Measurements from ENCODE around the gene ZNF644.

ZNF644 gene

GRCh38 chr1:90963651-90964050, 58.2 kb downstream of the ZNF644 start:
- no peak overlapping the region for H3K4me3 ChIP-seq (ENCODE audit: low read depth in 1 of 5, low read length in 5 of 5)
- H3K4me1 ChIP-seq (ENCODE audit: control insufficient read depth in 5 of 5, insufficient read depth in 5 of 5, low read length in 5 of 5): peaks cover 0 to under 1% (median 0%) of the 10 kb centered on the region in 5 donors
- H3K9ac ChIP-seq (ENCODE audit: low read length in 5 of 5): no peak overlapping the region
- H3K27me3 ChIP-seq (ENCODE audit: control insufficient read depth in 5 of 5, insufficient read depth in 4 of 5, low read length in 5 of 5): no peaks in the 10 kb centered on the region
- H3K27ac ChIP-seq (ENCODE audit: low read depth, low read length): no peak overlapping the region
- H3K36me3 ChIP-seq (ENCODE audit: control insufficient read depth in 5 of 5, insufficient read depth in 5 of 5, low read length in 5 of 5): peaks cover 0 to 4% (median 0%) of the 10 kb centered on the region in 5 donors
- no peaks in the 10 kb centered on the region for H3K9me3 ChIP-seq (ENCODE audit: control insufficient read depth in 5 of 5, low read length in 5 of 5)

- Histone ChIP-seq H3K4me3 (ENCODE audit: low read depth in 1 of 5, low read length in 5 of 5) (no peak overlapping the region), H3K27me3 (ENCODE audit: control insufficient read depth in 5 of 5, insufficient read depth in 4 of 5, low read length in 5 of 5) (no peaks in the 10 kb centered on the region), H3K36me3 (ENCODE audit: control insufficient read depth in 5 of 5, insufficient read depth in 5 of 5, low read length in 5 of 5) (peaks cover 0 to 4% (median 0%) of the 10 kb centered on the region in 5 donors), H3K9me3 (ENCODE audit: control insufficient read depth in 5 of 5, low read length in 5 of 5) (peaks cover 0 to 2% (median 0%) of the 10 kb centered on the region in 5 donors), H3K4me1 (ENCODE audit: control insufficient read depth in 5 of 5, insufficient read depth in 5 of 5, low read length in 5 of 5) (no peaks in the 10 kb centered on the region), H3K9ac (ENCODE audit: low read length in 5 of 5) (no peak overlapping the region), H3K27ac (ENCODE audit: low read depth, low read length) (no peak overlapping the region)
These were observed 58.6 kb downstream of the ZNF644 start for GRCh38 chr1:90963236-90963635.

- H3K27ac ChIP-seq (ENCODE audit: low read depth, low read length): no peak overlapping the region
- H3K27me3 ChIP-seq (ENCODE audit: control insufficient read depth in 5 of 5, insufficient read depth in 4 of 5, low read length in 5 of 5): no peaks in the 10 kb centered on the region
- H3K4me3 ChIP-seq (ENCODE audit: low read depth in 1 of 5, low read length in 5 of 5): no peak overlapping the region
- peaks cover 0 to 8% (median 0%) of the 10 kb centered on the region in 5 donors for H3K9me3 ChIP-seq (ENCODE audit: control insufficient read depth in 5 of 5, low read length in 5 of 5)
- peaks cover 0 to 13% (median 0%) of the 10 kb centered on the region in 5 donors for H3K36me3 ChIP-seq (ENCODE audit: control insufficient read depth in 5 of 5, insufficient read depth in 5 of 5, low read length in 5 of 5)
- H3K4me1 ChIP-seq (ENCODE audit: control insufficient read depth in 5 of 5, insufficient read depth in 5 of 5, low read length in 5 of 5): peaks cover 0 to 3% (median 0%) of the 10 kb centered on the region in 5 donors
- no peak overlapping the region for H3K9ac ChIP-seq (ENCODE audit: low read length in 5 of 5)
These were observed 62.3 kb downstream of the ZNF644 start for GRCh38 chr1:90959352-90960206.

- Histone ChIP-seq H3K9ac (ENCODE audit: low read length in 5 of 5) (no peak overlapping the region), H3K36me3 (ENCODE audit: control insufficient read depth in 5 of 5, insufficient read depth in 5 of 5, low read length in 5 of 5) (peaks cover 0 to 13% (median 0%) of the 10 kb centered on the region in 5 donors), H3K4me1 (ENCODE audit: control insufficient read depth in 5 of 5, insufficient read depth in 5 of 5, low read length in 5 of 5) (peaks cover 0 to 3% (median 0%) of the 10 kb centered on the region in 5 donors), H3K27ac (ENCODE audit: low read depth, low read length) (no peak overlapping the region), H3K9me3 (ENCODE audit: control insufficient read depth in 5 of 5, low read length in 5 of 5) (peaks cover 0 to 8% (median 0%) of the 10 kb centered on the region in 5 donors), H3K27me3 (ENCODE audit: control insufficient read depth in 5 of 5, insufficient read depth in 4 of 5, low read length in 5 of 5) (no peaks in the 10 kb centered on the region), H3K4me3 (ENCODE audit: low read depth in 1 of 5, low read length in 5 of 5) (no peak overlapping the region)
These were observed 64.3 kb downstream of the ZNF644 start for GRCh38 chr1:90957497-90957896.

GRCh38 chr1:90955769-90956168, 66.1 kb downstream of the ZNF644 start:
- H3K27ac ChIP-seq (ENCODE audit: low read depth, low read length): no peak overlapping the region
- H3K4me3 ChIP-seq (ENCODE audit: low read depth in 1 of 5, low read length in 5 of 5): no peak overlapping the region
- peaks cover 0 to 8% (median 0%) of the 10 kb centered on the region in 5 donors for H3K9me3 ChIP-seq (ENCODE audit: control insufficient read depth in 5 of 5, low read length in 5 of 5)
- peaks cover 0 to 9% (median 3%) of the 10 kb centered on the region in 5 donors for H3K4me1 ChIP-seq (ENCODE audit: control insufficient read depth in 5 of 5, insufficient read depth in 5 of 5, low read length in 5 of 5)
- no peaks in the 10 kb centered on the region for H3K27me3 ChIP-seq (ENCODE audit: control insufficient read depth in 5 of 5, insufficient read depth in 4 of 5, low read length in 5 of 5)
- H3K36me3 ChIP-seq (ENCODE audit: control insufficient read depth in 5 of 5, insufficient read depth in 5 of 5, low read length in 5 of 5): peaks cover 0 to 13% (median 0%) of the 10 kb centered on the region in 5 donors
- no peak overlapping the region for H3K9ac ChIP-seq (ENCODE audit: low read length in 5 of 5)

- no peak overlapping the region for H3K4me3 ChIP-seq (ENCODE audit: low read depth in 1 of 5, low read length in 5 of 5)
- H3K4me1 ChIP-seq (ENCODE audit: control insufficient read depth in 5 of 5, insufficient read depth in 5 of 5, low read length in 5 of 5): peaks cover 0 to 9% (median 3%) of the 10 kb centered on the region in 5 donors
- no peak overlapping the region for H3K27ac ChIP-seq (ENCODE audit: low read depth, low read length)
- peaks cover 0 to 6% (median 0%) of the 10 kb centered on the region in 5 donors for H3K9me3 ChIP-seq (ENCODE audit: control insufficient read depth in 5 of 5, low read length in 5 of 5)
- H3K36me3 ChIP-seq (ENCODE audit: control insufficient read depth in 5 of 5, insufficient read depth in 5 of 5, low read length in 5 of 5): peaks cover 0 to 9% (median 0%) of the 10 kb centered on the region in 5 donors
- H3K9ac ChIP-seq (ENCODE audit: low read length in 5 of 5): no peak overlapping the region
- H3K27me3 ChIP-seq (ENCODE audit: control insufficient read depth in 5 of 5, insufficient read depth in 4 of 5, low read length in 5 of 5): no peaks in the 10 kb centered on the region
These were observed 68.9 kb downstream of the ZNF644 start for GRCh38 chr1:90952906-90953305.

GRCh38 chr1:90951009-90951408, 70.8 kb downstream of the ZNF644 start:
- no peaks in the 10 kb centered on the region for H3K27me3 ChIP-seq (ENCODE audit: control insufficient read depth in 5 of 5, insufficient read depth in 4 of 5, low read length in 5 of 5)
- H3K4me1 ChIP-seq (ENCODE audit: control insufficient read depth in 5 of 5, insufficient read depth in 5 of 5, low read length in 5 of 5): peaks cover 0 to 11% (median 5%) of the 10 kb centered on the region in 5 donors
- no peak overlapping the region for H3K9ac ChIP-seq (ENCODE audit: low read length in 5 of 5)
- peaks cover 0 to 3% (median 0%) of the 10 kb centered on the region in 5 donors for H3K9me3 ChIP-seq (ENCODE audit: control insufficient read depth in 5 of 5, low read length in 5 of 5)
- H3K36me3 ChIP-seq (ENCODE audit: control insufficient read depth in 5 of 5, insufficient read depth in 5 of 5, low read length in 5 of 5): peaks cover 0 to 9% (median 0%) of the 10 kb centered on the region in 5 donors
- no peak overlapping the region for H3K4me3 ChIP-seq (ENCODE audit: low read depth in 1 of 5, low read length in 5 of 5)
- no peak overlapping the region for H3K27ac ChIP-seq (ENCODE audit: low read depth, low read length)

- Histone ChIP-seq H3K36me3 (ENCODE audit: control insufficient read depth in 5 of 5, insufficient read depth in 5 of 5, low read length in 5 of 5) (peaks cover 0 to 5% (median 0%) of the 10 kb centered on the region in 5 donors), H3K27ac (ENCODE audit: low read depth, low read length) (no peak overlapping the region), H3K9ac (ENCODE audit: low read length in 5 of 5) (no peak overlapping the region), H3K27me3 (ENCODE audit: control insufficient read depth in 5 of 5, insufficient read depth in 4 of 5, low read length in 5 of 5) (no peaks in the 10 kb centered on the region), H3K4me1 (ENCODE audit: control insufficient read depth in 5 of 5, insufficient read depth in 5 of 5, low read length in 5 of 5) (peaks cover 0 to 12% (median 11%) of the 10 kb centered on the region in 5 donors), H3K9me3 (ENCODE audit: control insufficient read depth in 5 of 5, low read length in 5 of 5) (no peaks in the 10 kb centered on the region), H3K4me3 (ENCODE audit: low read depth in 1 of 5, low read length in 5 of 5) (no peak overlapping the region)
These were observed 73.5 kb downstream of the ZNF644 start for GRCh38 chr1:90948301-90948700.

GRCh38 chr1:90946630-90947029, 75.2 kb downstream of the ZNF644 start:
- Histone ChIP-seq H3K9me3 (ENCODE audit: control insufficient read depth in 5 of 5, low read length in 5 of 5) (no peaks in the 10 kb centered on the region), H3K4me1 (ENCODE audit: control insufficient read depth in 5 of 5, insufficient read depth in 5 of 5, low read length in 5 of 5) (peaks cover 0 to 12% (median 11%) of the 10 kb centered on the region in 5 donors), H3K9ac (ENCODE audit: low read length in 5 of 5) (no peak overlapping the region), H3K4me3 (ENCODE audit: low read depth in 1 of 5, low read length in 5 of 5) (no peak overlapping the region), H3K27ac (ENCODE audit: low read depth, low read length) (no peak overlapping the region), H3K36me3 (ENCODE audit: control insufficient read depth in 5 of 5, insufficient read depth in 5 of 5, low read length in 5 of 5) (peaks cover 0 to 5% (median 0%) of the 10 kb centered on the region in 5 donors), H3K27me3 (ENCODE audit: control insufficient read depth in 5 of 5, insufficient read depth in 4 of 5, low read length in 5 of 5) (no peaks in the 10 kb centered on the region)

- Histone ChIP-seq H3K27me3 (ENCODE audit: control insufficient read depth in 5 of 5, insufficient read depth in 4 of 5, low read length in 5 of 5) (no peaks in the 10 kb centered on the region), H3K4me1 (ENCODE audit: control insufficient read depth in 5 of 5, insufficient read depth in 5 of 5, low read length in 5 of 5) (peaks cover 0 to 11% (median 3%) of the 10 kb centered on the region in 5 donors), H3K4me3 (ENCODE audit: low read depth in 1 of 5, low read length in 5 of 5) (no peak overlapping the region), H3K9me3 (ENCODE audit: control insufficient read depth in 5 of 5, low read length in 5 of 5) (no peaks in the 10 kb centered on the region), H3K36me3 (ENCODE audit: control insufficient read depth in 5 of 5, insufficient read depth in 5 of 5, low read length in 5 of 5) (peaks cover 7 to 12% (median 8%) of the 10 kb centered on the region in 5 donors), H3K9ac (ENCODE audit: low read length in 5 of 5) (no peak overlapping the region), H3K27ac (ENCODE audit: low read depth, low read length) (no peak overlapping the region)
These were observed 76.5 kb downstream of the ZNF644 start for GRCh38 chr1:90945287-90945686.

Measured in subcutaneous abdominal adipose tissue (tissue), 5 donors.